Tibial artery (tissue), 4 donors: ENCODE measurements around the gene TRPV4.

Source experiments
- DNase-seq, 2 donors: peaks; one replicate each; pipeline ENCODE4 v3.0.0-alpha.2; 2019
- H3K27ac ChIP-seq, 2 donors: fragments of 200-600 bp; sonication (generic) in 1 of 2; 1 replicate in 1 of 2; 2 replicates in 1 of 2; pipeline ENCODE4 v1.5.1; 2018 to 2019; ENCODE audit warnings: mild to moderate bottlenecking in 1 of 2
- H3K27me3 ChIP-seq, 2 donors: fragments of 200-600 bp; sonication (generic) in 1 of 2; one replicate each; pipeline versions ENCODE4 v1.5.1 to v1.6.0; 2016 to 2019
- H3K36me3 ChIP-seq, 3 donors: fragments of 200-600 bp; sonication (generic) in 2 of 3; one replicate each; pipeline ENCODE4 v1.5.1; 2016 to 2019; ENCODE audit warnings: mild to moderate bottlenecking in 2 of 3
- H3K4me1 ChIP-seq, 4 donors: fragments of 200-600 bp; sonication (generic) in 2 of 4; 1 replicate in 3 of 4; 2 replicates in 1 of 4; pipeline ENCODE4 v1.5.1; 2016 to 2019
- H3K4me3 ChIP-seq, 2 donors: fragments of 200-600 bp; sonication (generic) in 1 of 2; 1 replicate in 1 of 2; 2 replicates in 1 of 2; pipeline ENCODE4 v1.5.1; 2018 to 2019; ENCODE audit warnings: mild to moderate bottlenecking in 2 of 2
- H3K9me3 ChIP-seq, 3 donors: fragments of 200-600 bp; sonication (generic) in 1 of 3; one replicate each; pipeline ENCODE4 v1.5.1; 2016 to 2019
- CTCF ChIP-seq, 2 experiments: fragments of 200-600 bp in 1 of 2; fragments of 450-650 bp in 1 of 2; IDR thresholded peaks; one replicate each; pipeline ENCODE4 v1.5.1; 2017 to 2019; ENCODE audit warnings: antibody characterized with exemption in 2 of 2, mild to moderate bottlenecking in 1 of 2, moderate library complexity in 1 of 2
- intact Hi-C: fragments of 100-400 bp; cut with DNase I; formaldehyde crosslinking; loops from one replicate; pipeline ENCODE4 v1.15.0; 2023; ENCODE audit warnings: low total_unique reads

The TRPV4 gene

GRCh38 chr12:109830718-109831117 lies 2.5 kb downstream of the TRPV4 start:
- Histone ChIP-seq H3K27me3 (peaks cover 0 to 68% of the 10 kb centered on the region in 2 donors), H3K4me3 (no peak overlapping the region), H3K27ac (no peak overlapping the region), H3K9me3 (no peaks in the 10 kb centered on the region), H3K36me3 (no peaks in the 10 kb centered on the region), H3K4me1 (peaks cover 0 to 13% (median 8%) of the 10 kb centered on the region in 4 donors)
- TF ChIP-seq CTCF (IDR thresholded peaks at IDR 0.05), result no peak
- DNase-seq, result no peak
- intact Hi-C loops, result no loop called here

DNA sequence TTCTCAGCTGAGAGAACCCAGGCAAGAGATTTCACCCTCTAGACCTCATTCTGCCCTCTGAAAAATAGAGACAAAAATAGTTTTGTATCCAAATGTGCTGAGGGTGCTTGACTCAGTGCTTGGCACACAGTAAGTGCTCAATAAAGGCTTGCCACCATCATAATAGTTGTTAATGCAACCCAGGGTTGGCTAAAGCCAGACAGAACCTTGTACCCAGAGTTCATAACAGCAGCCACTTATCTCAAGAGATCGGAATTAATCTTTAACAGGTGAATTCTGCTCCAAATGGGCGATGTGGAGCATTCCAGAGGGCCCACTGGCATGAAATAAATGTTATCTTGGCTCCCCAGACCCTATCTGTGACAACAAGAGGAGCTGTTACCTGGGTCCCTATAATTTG lies 2.9 kb downstream of the TRPV4 start:
- H3K27ac ChIP-seq, result no peak overlapping the region
- no peak for TF ChIP-seq CTCF (IDR thresholded peaks at IDR 0.05)
- no peak for DNase-seq
- H3K4me1 ChIP-seq, result peaks cover 0 to 13% (median 8%) of the 10 kb centered on the region in 4 donors
- no peaks in the 10 kb centered on the region for H3K9me3 ChIP-seq
- H3K36me3 ChIP-seq, result no peaks in the 10 kb centered on the region
- peaks cover 0 to 73% of the 10 kb centered on the region in 2 donors for H3K27me3 ChIP-seq
- no peak overlapping the region for H3K4me3 ChIP-seq
- intact Hi-C loops, result no loop called here

DNA sequence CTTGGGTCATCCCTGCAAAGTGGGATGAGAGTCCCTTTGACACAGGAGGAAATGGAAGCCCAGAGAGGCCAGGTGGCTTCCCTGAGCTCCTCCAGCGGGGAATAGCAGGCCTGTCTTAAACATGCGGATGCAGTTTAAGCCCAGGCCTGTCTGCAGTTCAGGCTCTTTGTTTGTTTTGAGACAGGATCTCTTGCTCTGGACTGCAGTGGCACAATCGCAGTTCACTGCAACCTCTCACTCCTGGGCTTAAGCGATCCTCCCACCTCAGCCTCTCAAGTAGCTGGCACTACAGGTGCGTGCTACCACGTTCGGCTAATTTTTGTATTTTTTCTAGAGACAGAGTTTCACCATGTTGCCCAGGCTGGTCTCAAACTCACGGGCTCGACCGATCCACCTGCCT lies 3.5 kb downstream of the TRPV4 start:
- Histone ChIP-seq H3K4me1 (peaks cover 0 to 13% (median 8%) of the 10 kb centered on the region in 4 donors), H3K36me3 (no peaks in the 10 kb centered on the region), H3K4me3 (no peak overlapping the region), H3K27me3 (peaks cover 0 to 74% of the 10 kb centered on the region in 2 donors), H3K9me3 (no peaks in the 10 kb centered on the region), H3K27ac (no peak overlapping the region)
- TF ChIP-seq CTCF (IDR thresholded peaks at IDR 0.05), result no peak
- intact Hi-C loops, result no loop called here
- DNase-seq, result no peak

- Histone ChIP-seq H3K27ac (no peak overlapping the region), H3K27me3 (peaks cover 0 to 67% of the 10 kb centered on the region in 2 donors), H3K9me3 (no peaks in the 10 kb centered on the region), H3K36me3 (no peaks in the 10 kb centered on the region), H3K4me3 (no peak overlapping the region), H3K4me1 (peaks cover 0 to 13% (median 8%) of the 10 kb centered on the region in 4 donors)
- TF ChIP-seq CTCF (IDR thresholded peaks at IDR 0.05), result no peak
- intact Hi-C loops, result no loop called here
- no peak for DNase-seq
Observed at GRCh38 chr12:109828754-109829511, 4.3 kb downstream of the TRPV4 start.

DNA sequence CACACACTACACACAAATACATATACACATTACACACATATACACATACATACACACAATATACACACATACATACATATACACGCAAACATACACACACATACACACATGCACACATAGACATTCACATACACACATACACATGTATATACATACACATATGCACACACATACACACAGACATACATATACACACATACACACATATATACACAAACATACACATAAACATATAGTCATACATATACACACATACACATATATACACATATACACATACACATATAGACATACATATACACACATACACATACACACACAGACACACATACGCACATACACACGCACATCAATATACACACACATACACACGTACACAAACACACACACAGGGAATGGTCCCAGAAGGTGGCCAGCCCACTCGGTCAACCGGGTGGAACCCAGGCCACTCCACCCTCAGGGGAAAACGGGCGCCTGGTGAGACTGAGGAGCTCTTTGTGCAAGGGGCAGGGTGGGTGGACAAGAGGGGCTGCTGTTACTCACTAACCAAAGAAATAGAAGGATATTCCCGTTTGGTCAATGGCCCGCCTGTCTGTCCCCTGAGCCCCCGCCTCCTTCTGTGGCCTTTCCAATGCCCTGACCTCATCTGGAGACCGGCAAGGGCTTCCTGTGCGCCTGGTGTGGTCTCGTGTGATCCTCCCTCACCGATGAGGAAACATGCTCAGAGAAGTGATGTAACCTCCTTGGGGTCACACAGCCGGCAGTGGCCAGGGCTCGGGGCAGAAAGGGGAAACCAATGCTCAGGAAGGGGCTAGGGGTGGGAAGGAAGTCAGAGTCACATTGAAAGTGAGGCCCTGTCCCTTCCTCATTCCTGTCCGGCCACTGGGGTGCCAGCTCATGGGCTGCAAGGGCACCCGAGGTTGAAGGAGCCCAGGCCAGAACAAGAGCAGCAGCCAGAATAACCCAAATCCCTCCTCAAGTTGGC lies 5.3 kb downstream of the TRPV4 start:
- Histone ChIP-seq H3K36me3 (no peaks in the 10 kb centered on the region), H3K4me3 (no peak overlapping the region), H3K9me3 (no peaks in the 10 kb centered on the region), H3K4me1 (peaks cover 0 to 6% (median under 1%) of the 10 kb centered on the region in 4 donors), H3K27me3 (peaks cover 0 to 58% of the 10 kb centered on the region in 2 donors), H3K27ac (no peak overlapping the region)
- intact Hi-C loops, result no loop called here
- no peak for TF ChIP-seq CTCF (IDR thresholded peaks at IDR 0.05)
- DNase-seq, result peak; percentile 63 to 78
